ENCODE measurements around the gene ERVV-1.

Gene ERVV-1

GRCh38 chr19:53007200-53007599, 6.5 kb upstream of the ERVV-1 start:
- DNase-seq (ENCODE audit: insufficient read length, low spot score) (no peak), FAIRE-seq (no peak)
- TF ChIP-seq CTCF (IDR thresholded peaks at IDR 0.05; ENCODE audit: insufficient read depth, missing control alignments), result no peak

GRCh38 chr19:53007606-53008005, 6.1 kb upstream of the ERVV-1 start:
- no peak for FAIRE-seq
- DNase-seq (ENCODE audit: insufficient read length, low spot score), result no peak
- no peak for TF ChIP-seq CTCF (IDR thresholded peaks at IDR 0.05; ENCODE audit: insufficient read depth, missing control alignments)

- no peak for TF ChIP-seq CTCF (IDR thresholded peaks at IDR 0.05; ENCODE audit: insufficient read depth, missing control alignments)
- FAIRE-seq, result no peak
- DNase-seq (ENCODE audit: insufficient read length, low spot score), result no peak
Measured at GRCh38 chr19:53008061-53008778, 5.5 kb upstream of the ERVV-1 start.

- DNase-seq (ENCODE audit: insufficient read length, low spot score) (no peak), FAIRE-seq (no peak)
- TF ChIP-seq CTCF (IDR thresholded peaks at IDR 0.05; ENCODE audit: insufficient read depth, missing control alignments), result no peak
Measured at GRCh38 chr19:53010494-53010893, 3.2 kb upstream of the ERVV-1 start.

- no peak for FAIRE-seq
- no peak for TF ChIP-seq CTCF (IDR thresholded peaks at IDR 0.05; ENCODE audit: insufficient read depth, missing control alignments)
Measured at GRCh38 chr19:53012006-53012405, 1.7 kb upstream of the ERVV-1 start.

GRCh38 chr19:53015159-53015558, 1.4 kb downstream of the ERVV-1 start:
- FAIRE-seq (peak; percentile 32), DNase-seq (ENCODE audit: insufficient read length, low spot score) (no peak)
- no peak for TF ChIP-seq CTCF (IDR thresholded peaks at IDR 0.05; ENCODE audit: insufficient read depth, missing control alignments)

More at GRCh38 chr19:53012006-53012405, 1.7 kb upstream of the ERVV-1 start:
- no peak for DNase-seq (ENCODE audit: insufficient read length, low spot score)

- no peak for TF ChIP-seq CTCF (IDR thresholded peaks at IDR 0.05; ENCODE audit: insufficient read depth, missing control alignments)
- FAIRE-seq (no peak), DNase-seq (ENCODE audit: insufficient read length, low spot score) (no peak)
Measured at GRCh38 chr19:53015730-53016129, 2.0 kb downstream of the ERVV-1 start.

Data from D721Med (cell line).